Activated CD4-positive, alpha-beta T cell treated with anti-CD3 and anti-CD28 coated beads, Interleukin-10, Interleukin-2, amounts not matched to agents 100 ng/mL and 50 ng/mL, durations not matched to agents 16 hours and 8 hours (primary cell): ENCODE results near the gene RFLNA.

Source experiments
- DNase-seq: peaks from one replicate; pipeline ENCODE4 v3.0.0-alpha.2; 2020

The RFLNA gene, protein sequence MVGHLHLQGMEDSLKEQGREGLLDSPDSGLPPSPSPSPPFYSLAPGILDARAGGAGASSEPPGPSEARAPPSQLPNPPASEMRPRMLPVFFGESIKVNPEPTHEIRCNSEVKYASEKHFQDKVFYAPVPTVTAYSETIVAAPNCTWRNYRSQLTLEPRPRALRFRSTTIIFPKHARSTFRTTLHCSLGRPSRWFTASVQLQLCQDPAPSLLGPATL

DNA sequence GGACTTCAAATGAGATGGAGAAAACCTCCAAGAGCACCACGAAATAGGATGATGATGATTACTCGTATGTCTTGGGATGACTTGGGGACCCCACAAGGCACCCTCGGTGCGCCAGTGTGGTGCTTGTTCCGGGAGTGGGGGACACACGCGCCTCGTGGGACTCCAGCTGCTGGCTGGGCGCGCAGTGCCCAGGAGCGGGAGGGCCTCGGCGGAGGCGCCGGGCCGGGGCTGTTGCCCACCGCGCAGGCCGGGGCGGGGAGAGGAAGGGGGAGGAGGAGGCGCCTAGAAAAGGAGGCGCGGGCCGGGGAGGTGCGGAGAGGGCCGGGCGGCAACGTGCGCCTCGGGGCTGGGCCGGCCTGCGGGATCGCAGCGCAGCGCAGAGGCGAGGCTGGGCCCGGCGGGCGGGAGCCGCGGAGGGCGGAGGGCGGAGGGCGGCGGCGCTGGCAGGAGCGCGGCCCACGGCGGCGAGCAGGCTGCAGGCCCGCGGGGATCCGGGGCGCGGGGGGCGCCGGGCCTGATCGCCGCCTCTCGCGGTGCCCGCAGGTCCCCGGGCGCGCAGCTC is at the start of gene RFLNA:
Gene RFLNA (plus strand): TSS at position 314 of the 562 bp plus-strand sequence. CDS start 337 bp downstream, outside the sequence.
- DNase-seq: no peak

DNA sequence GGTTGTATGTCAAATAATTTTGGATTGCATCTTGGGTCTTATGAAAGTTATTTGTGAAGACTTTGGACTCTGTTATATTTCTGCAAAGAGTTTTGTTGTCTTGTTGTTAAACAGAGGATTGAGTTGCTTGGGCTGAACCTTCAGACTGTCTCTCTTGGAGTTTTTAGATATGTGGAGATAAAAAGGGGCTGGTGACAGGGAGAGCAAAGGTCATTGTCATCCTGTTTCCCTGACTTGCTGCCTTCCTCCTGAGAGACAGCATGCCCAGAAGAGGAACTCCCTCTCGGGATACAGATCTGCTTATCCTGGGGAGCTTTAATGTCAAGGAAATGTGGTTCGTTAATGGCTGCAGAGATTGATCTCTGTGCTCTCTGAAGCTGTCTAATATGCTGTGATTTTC is 47.6 kb upstream of the RFLNA start:
- DNase-seq: no peak

DNA sequence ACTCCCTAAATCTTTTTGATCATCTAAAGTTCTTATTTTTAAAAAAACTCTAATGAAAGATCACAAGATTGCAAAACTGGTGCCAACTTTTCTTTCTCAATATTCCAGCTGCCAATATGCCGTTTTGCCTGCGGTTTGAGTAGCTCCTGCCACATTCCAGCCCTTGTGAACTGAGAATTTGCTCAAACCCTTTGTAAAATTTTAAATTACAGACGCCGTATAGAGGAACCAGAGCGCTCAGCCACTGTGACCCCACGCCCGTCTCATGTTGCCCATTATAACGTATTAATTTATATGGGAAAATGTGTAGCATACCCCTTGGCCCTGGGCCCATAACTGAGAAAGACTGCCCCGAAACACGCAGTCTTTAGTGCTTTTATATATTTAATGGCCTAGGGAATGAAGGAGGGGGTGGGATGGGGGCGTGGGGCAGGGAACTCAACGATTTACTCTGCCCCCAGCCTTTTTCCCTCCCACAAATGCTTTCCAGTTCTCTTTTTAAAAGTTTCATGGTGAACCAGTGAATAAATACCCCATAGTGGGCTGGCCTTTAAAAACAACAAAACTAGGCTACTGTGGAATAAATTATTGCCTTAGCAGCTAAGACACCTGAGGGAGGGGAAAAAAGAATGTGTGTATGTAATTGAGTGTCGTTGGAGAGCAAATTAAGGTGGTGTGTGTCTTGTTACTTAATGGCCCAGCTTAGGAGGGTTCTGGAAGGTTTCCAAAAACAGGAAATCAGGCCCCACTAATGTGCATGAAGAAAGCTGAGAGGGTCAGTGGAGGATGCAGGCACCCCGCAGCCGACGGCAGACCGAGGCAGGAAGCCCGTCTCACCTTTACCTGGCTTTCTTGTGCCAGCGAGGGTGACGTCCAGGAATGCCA is 45.7 kb upstream of the RFLNA start:
- no peak for DNase-seq

DNA sequence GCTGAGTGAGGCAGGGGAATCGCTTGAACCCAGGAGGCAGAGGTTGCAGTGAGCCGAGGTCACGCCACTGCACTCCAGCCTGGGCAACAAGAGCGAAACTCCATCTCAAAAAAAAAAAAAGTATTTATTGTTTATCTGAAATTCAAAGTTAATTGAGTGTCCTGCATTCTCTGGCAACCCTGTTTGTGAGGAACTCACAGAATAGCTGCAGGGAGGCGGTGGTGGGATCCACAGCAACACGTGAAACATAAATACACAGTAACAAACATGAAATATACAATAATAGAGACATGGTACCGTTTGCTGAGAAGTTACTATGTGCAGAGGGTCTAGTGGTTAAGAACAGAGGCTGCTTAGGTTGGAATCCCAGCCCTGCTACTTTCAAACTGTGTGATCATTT is 43.7 kb upstream of the RFLNA start:
- no peak for DNase-seq

DNA sequence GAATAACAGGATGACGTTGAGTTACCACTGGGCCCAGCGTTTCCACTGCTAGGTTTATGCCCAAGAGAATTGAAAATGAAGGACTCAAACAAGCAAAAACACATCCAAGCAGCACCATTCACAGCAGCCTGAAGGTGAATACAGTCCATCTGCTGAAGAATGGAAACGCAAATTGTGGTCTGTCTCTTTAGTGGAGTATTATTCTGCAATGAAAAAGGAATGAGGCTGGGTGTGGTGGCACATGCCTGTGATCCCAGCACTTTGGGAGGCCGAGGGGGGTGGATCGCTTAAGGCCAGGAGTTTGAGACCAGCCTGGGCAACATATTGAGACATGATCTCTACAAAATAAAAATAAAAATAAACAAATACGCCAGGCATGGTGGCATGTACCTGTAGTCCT is 41.9 kb upstream of the RFLNA start:
- no peak for DNase-seq

DNA sequence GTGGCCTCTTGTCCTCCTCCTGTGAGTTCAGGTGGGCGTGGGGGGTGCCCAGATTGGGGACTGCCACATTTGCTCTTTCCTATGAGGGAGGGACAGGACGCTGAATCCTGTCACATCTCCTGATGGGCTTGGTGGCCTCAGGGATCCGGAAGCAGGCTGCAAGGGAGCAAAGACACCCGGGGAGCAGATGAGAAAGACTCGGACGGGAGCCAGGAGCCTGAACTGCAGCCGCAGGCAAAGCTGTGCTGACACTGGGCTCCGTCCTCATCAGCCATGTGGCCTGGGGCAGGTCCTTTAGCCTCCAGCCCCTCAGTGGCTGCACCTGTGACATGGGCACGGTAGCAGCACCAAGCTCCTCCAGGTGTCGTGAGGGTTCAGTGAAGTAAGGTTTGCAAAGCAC is 40.8 kb upstream of the RFLNA start:
- no peak for DNase-seq

DNA sequence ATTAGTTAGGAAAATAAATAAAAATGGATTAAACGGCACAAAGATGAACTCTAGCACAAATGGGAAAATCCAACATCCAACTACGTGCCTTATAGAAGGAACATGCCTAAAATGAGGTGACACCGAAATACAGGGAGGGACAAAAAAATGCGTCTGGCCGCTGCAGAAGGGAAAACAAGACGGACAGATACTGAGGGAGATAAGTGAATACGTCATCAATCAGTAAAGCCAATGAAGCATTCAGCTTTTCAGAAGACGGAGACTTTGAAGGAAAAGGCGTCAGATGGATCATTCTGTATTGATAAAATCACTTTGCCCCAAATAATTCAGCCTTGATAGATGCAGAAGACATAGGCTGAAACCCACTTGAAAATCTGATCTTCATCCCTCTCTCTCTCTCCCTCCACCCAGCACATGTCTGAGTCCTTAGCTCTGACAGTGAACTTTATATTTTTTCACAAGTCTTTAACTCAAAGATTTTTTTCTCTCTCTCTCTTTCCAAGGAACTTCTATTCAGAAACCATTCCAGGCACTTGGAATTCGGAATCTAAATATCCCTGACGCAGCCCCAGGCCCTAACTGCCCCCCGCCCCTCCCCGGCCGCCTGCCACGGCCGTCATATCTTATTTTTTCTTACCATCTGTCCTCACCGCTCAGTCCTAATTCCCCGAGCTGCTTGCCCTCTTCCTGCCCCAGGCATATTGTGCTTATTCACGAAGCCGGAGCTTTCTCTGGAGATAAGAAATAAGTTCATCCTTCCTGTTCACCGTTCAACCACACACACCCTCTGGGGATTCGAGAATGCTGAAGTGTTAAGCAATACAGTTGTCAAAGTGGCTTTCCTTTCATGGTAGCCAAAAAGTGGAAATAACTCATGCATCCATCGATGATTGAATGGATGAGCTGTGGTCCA is 35.5 kb upstream of the RFLNA start:
- no peak for DNase-seq

DNA sequence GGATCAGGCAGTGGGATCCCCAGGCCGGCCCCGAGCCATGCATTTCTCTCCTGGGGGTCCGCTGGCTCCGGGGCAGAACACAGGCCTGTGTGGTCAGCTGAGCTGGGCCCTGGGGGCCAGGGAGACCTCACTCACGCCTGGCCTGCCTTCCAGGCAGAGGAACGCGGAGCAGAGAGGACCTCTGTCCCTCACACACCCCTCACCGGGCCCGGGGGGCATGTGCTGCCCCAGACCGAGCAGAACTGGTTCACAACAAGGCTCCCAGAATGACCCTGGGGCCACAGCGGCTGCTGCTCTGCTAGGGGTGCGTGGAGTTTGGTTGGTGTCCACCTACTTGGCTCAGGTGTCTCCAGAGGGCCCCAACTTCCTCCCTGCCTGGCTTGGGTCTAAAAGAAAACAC is 33.0 kb upstream of the RFLNA start:
- no peak for DNase-seq

DNA sequence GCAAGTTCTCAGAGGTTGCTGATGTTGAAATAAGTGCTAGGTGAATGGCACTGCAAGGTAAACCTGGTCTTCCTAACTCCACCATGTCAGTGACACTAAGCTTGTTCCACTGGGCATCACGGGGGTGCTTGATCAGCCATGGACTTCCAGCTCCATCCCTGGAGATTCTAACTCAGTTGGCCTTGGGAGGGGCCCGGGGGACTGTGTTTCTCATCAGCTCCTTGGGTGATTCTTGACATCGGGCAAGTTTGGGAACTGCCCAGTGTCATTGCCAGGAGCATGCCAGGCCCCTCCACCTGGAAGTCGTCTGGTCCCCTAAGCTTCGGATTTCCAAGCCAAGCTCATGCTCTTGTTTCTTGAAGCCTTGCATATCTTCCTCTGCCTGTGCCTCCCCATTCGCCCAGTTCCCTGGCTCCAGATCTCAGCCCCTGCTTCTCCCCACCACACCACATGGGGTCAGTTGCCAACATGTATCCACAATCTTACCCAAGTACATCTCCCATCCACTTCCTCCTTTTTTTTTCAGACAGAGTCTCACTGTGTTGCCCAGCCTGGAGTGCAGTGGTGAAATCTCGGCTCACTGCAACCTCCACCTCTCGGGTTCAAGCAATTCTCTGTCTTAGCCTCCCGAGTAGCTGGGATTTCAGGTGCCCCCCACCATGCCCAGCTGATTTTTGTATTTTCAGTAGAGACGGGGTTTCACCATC is 30.7 kb upstream of the RFLNA start:
- no peak for DNase-seq

DNA sequence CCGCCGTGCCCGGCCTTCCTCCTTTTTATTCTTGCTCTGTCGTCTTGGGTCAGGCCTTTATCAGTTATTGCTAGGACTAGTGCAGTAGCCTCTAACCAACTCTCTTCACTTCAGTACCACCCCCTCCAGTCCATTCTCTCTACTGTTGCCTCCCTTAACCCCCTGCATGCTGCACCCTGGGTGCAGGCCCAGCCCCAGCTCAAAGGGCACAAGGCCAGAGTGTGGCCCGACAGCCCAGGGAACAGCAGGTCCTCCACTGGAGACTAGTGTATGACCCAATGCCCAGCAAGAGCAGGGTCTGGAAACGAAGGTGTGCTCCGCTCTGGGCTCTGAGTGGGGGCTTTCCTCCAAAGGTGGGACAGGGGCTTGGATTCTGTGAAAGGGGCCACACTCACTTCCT is 30.0 kb upstream of the RFLNA start:
- no peak for DNase-seq

DNA sequence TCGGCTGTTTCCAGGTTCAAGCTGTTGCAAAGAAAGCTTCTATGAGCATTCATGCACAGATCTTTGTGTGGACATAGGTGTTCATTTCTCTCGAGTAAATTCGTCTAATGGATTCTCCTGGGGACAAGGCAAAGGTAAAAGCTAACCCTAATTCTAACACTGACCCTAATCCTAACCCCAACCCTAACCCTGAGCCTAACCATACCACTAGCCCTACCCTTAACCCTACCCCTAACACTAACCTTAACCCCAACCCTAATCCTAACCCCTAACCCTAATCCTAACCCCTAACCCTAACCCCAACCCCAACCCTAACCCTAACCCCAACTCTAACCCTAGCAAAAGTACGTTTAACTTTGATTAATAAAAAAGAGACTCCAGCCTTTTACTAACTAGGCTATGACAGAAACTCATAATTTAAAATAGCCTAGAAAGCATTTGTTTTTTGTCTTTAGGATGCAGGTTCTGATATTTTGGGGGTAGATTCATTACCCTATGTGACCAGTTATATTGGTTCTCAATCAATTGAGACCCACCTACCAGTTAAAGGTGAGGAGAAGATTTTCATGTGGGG is 27.6 kb upstream of the RFLNA start:
- no peak for DNase-seq

DNA sequence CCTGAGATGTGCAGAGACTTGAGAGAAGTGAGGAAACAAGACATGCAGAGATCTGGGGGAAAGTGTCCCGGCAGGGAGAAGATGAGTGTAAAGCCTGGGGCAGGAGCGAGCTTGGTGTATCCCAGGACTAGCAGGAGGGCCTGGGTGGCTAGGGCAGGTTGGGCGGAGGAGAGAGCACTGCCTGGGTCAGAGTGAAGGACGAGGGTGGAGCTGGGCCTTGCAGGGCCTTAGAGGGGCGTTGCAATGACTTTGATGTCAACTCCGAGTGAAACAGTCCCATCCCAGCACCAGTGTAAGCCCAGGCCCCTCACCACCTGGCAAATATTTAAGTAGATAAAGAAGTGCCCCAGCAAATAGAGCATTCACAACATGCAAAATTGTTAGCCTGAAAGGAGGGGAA is 24.2 kb upstream of the RFLNA start:
- no peak for DNase-seq

DNA sequence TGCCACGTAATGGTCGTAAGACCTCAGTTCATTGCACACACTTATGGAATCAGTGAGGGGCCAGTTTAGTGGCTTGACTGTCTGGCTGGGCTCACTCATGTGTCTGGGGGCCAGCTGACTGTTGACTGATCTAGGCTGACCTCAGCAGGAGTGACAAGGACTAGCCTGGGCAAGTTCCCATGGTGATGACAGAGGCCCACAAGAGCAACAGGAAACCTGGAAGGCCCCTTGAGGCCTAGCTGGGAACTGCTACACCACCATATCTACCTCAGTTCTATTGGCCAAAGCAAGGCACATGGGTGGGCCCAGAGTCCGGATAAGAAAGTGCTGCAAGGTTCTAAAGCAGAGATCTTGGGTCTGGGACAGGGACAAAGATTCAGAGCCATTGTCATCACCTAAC is 21.3 kb upstream of the RFLNA start:
- peak; percentile 47 for DNase-seq

DNA sequence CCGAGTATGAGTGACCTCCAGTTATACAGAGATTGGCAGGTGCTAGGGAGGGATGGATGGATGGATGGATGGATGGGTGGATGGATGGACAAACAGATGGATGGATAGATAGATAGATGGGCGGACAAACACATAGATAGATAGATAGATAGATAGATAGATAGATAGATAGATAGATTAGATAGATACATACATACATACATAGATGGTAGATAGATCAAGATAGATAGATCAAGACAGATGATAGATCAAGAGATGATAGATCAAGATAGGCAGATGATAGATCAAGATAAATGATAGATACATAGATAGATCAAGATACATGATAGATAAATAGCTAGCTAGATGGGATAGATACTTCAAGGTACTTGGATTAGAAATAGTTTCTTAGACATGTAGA is 18.6 kb upstream of the RFLNA start:
- no peak for DNase-seq

DNA sequence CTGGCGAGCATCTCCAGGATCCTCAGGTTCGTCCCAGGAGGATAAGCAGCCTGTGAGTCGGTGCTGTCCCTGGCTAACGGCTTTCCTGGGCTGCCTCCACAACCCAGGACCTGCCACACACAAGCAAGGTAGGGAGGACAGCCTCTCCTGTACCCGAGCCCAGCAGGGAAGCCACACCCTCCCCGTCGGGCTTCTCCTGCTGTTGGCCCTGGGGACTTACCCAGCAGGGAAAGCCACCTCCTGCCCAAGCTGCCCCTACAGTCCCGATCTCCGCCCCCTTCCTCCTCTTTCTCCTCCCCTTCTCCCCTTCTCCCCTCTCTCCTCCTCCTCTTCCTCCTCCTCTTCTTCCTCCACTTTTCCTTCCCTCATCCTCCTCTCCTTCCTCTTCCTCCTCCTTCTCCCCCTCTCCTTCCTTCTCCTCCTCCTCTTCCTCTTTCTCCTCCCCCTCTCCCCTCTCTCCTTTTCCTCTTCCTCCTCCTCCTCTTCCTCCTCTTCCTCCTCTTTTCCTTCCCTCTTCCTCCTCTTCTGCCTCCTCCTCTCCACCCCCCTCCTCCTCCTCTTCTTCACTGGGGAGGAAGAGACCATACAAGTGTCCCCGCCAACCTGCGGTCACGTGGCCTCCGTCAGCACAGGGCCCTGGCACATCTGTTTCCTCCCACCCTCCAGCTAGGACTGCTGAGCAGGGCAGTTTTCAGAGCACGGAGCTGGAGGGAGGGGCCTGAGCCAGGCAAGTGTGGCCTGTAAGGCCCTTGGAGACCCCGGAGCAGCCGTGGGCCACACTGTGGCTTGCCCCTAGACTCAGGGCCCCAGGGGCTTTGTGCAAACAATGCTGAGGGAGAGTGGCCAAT is 17.3 kb upstream of the RFLNA start:
- no peak for DNase-seq

DNA sequence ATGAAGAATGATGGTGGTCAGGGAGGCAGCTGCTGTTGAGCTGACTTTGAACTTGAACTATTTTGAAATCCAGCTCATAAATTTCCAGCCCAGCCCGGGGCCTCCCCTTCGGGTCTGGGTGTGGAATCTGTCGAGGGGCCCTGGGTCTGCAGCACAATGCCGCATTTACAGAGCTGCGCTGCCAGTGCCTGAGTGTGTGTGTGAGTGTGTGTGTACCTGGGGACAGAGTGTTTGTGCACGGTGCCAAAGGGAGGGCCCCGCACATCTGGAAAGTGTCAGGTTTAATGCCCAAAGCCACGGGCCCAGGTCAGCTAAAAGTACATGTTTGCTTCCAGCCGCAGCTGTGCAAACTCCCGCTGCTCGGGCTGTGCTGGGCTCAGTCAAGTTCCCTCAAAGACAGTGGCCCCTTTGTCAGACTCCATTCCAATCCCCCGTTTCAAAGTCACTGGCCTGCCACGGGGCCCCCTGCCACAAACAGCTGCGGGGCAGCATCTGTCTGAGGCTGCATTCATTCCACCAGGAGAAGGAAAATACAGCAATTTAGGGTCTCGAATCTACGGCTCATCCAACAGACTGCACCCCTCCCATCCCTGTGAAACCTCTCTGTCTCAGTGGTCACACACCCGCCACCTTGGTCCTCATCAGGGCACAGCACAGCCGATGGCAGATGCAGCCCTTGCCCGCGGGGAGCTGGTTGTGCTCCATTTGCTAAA is 16.3 kb upstream of the RFLNA start:
- DNase-seq: no peak

DNA sequence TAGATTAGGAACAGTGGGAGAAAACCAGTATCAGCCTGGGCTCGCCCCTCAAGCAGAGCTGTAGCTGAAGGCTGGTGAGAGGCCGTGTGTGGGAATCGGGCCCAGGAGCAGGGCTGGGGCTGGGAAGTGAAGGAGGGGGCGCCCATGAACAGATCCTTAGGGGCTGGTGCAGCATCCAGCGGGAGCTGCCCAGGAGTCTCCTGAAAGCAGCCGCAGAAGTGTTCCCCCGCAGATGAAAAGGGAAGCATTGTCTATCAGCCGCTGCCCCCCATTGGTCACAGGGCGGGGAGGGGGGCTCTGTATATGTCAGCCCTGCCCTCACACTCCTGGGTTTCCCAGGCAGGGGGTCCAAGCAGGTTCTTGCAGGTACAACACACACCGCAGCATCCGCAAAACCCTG is 15.6 kb upstream of the RFLNA start:
- DNase-seq: no peak

DNA sequence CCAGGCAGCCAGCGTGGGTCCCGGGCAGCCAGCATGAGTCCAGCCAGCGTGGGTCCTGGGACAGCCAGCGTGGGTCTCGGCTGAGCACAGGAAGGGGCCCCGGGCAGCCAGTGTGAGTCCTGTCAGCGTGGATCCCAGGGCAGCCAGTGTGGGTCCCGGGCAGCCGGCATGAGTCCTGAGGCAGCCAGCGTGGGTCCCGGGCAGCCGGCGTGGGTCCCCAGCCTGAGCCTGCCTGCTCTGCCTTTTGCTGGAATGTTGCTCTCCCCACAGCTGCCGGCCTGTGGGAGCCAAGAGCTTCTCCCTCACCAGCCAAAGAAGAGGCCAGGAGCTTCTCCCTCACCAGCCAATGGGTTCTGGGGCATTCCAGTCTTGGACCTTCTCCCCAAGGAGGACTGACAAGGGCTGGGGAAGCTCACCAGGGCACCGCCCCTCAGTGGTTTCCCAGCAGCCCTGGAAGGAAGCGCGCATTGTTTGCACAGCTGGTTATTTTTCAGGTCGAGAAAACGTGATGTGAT is 15.0 kb upstream of the RFLNA start:
- no peak for DNase-seq

DNA sequence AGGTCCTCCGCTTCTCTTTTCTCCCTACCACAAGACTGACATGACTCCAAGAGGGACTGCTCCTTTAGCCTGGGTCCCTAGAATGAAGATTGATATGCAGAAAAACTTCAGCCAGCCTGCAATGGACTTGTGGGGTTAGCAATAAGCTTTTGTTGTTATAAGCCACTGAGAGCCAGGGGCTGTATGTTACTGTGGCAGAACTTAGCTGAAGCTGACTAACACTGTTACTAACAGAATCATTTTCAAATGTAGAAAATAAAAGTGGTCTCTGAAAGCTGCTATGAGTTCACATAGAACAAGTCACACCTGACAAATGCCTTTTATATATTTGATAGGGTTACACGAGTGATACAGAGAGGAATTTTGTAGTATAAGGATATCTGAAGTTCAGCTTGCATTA is 13.6 kb upstream of the RFLNA start:
- no peak for DNase-seq

DNA sequence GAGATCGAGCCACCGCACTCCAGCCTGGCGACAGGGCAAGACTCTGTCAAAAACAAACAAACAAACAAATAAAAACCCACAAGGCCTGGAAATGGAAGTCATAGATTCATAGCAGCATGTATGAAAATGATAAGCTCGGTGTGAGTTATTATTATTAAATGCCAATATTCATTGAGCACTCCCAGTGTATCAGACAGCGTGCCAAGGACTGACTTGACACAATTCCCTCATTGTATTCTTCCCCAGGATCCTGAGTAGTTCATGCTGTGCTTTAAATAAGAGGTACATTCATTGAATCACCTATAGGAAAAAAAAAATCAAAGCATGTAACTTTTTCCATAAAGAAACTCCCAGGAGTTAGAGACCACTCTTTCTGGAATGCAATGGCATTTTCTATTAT is 12.6 kb upstream of the RFLNA start:
- DNase-seq: no peak
